Activated T-cell treated with anti-CD3 and anti-CD28 coated beads, Interleukin-2, amount 50 U/mL, for 4 hours (primary cell): ENCODE measurements around the gene ZNRF3. TPM values are rescaled to one million over a fixed set of nuclear protein-coding genes. Genes with fewer than 3 reads are reported as not detected.

Experiments used
- ATAC-seq, 2 donors: fragments of 200-7000 bp; cut with Tn5 transposase; one replicate each; pipeline ENCODE4 v1.10.0; 2021
- DNase-seq: peaks from one replicate; pipeline ENCODE4 v3.0.0-alpha.2; 2020
- H3K27me3 Mint-ChIP-seq: one replicate; pipeline ENCODE4 v1.8.0; 2021; ENCODE audit warnings: low read depth, mixed read lengths
- H3K36me3 Mint-ChIP-seq: one replicate; pipeline ENCODE4 v1.8.0; 2022; ENCODE audit warnings: mixed read lengths; ENCODE audit not compliant: insufficient read depth
- H3K4me1 Mint-ChIP-seq: one replicate; pipeline ENCODE4 v1.8.0; 2021; ENCODE audit warnings: low read depth, mixed read lengths
- H3K4me3 Mint-ChIP-seq: one replicate; pipeline ENCODE4 v1.8.0; 2021; ENCODE audit warnings: mild to moderate bottlenecking, moderate library complexity, mixed read lengths
- H3K9me3 Mint-ChIP-seq: one replicate; pipeline ENCODE4 v1.8.0; 2021; ENCODE audit warnings: mixed read lengths
- total RNA-seq, 3 donors: library from RNA; stranded (reverse); gene quantifications; one replicate each; pipeline ENCODE4 v1.2.1, GENCODE V29; 2021

ZNRF3 gene
- total RNA-seq, 3 donors from 2014 or later, result 3.3 to 4.9 (median 3.8) TPM

- H3K4me1 Mint-ChIP-seq, result peaks cover 34% of the 10 kb centered on the region
- DNase-seq (no peak), ATAC-seq (no peak)
- H3K9me3 Mint-ChIP-seq, result no peaks in the 10 kb centered on the region
- no peak overlapping the region for H3K4me3 Mint-ChIP-seq
- no peaks in the 10 kb centered on the region for H3K36me3 Mint-ChIP-seq
- peaks cover 37% of the 10 kb centered on the region for H3K27me3 Mint-ChIP-seq
Observed at GRCh38 chr22:29069463-29069862, 186.1 kb downstream of the ZNRF3 start.

GRCh38 chr22:29070490-29070889 is 187.1 kb downstream of the ZNRF3 start:
- Mint-ChIP-seq H3K9me3 (no peaks in the 10 kb centered on the region), H3K4me3 (peak overlapping the region; percentile 65), H3K27me3 (peaks cover 46% of the 10 kb centered on the region)

GRCh38 chr22:29071261-29072045 is 188.1 kb downstream of the ZNRF3 start:
- H3K27me3 Mint-ChIP-seq, result peaks cover 54% of the 10 kb centered on the region

More at GRCh38 chr22:29070490-29070889, 187.1 kb downstream of the ZNRF3 start:
- ATAC-seq (no peak), DNase-seq (no peak)
- Mint-ChIP-seq H3K36me3 (no peaks in the 10 kb centered on the region), H3K4me1 (peaks cover 32% of the 10 kb centered on the region)

GRCh38 chr22:29072193-29072978 is 189.0 kb downstream of the ZNRF3 start:
- DNase-seq (peak; percentile 78), ATAC-seq (peak; percentile 95 to 97)
- peaks cover 2% of the 10 kb centered on the region for H3K36me3 Mint-ChIP-seq
- H3K9me3 Mint-ChIP-seq, result no peaks in the 10 kb centered on the region
- H3K4me3 Mint-ChIP-seq, result peak overlapping the region; percentile 69
- peaks cover 22% of the 10 kb centered on the region for H3K4me1 Mint-ChIP-seq
- peaks cover 55% of the 10 kb centered on the region for H3K27me3 Mint-ChIP-seq

More at GRCh38 chr22:29071261-29072045, 188.1 kb downstream of the ZNRF3 start:
- Mint-ChIP-seq H3K4me3 (peak overlapping the region; percentile 69), H3K36me3 (peaks cover 2% of the 10 kb centered on the region), H3K4me1 (peaks cover 25% of the 10 kb centered on the region), H3K9me3 (no peaks in the 10 kb centered on the region)
- peak; percentile 24 to 49 for ATAC-seq
- DNase-seq, result no peak

GRCh38 chr22:29072979-29073617 is 189.7 kb downstream of the ZNRF3 start, which contains the start of gene KREMEN1:
Gene KREMEN1, plus strand, starts transcription at chr22:29073035. Its CDS starts 96 bp downstream, at chr22:29073131.
- ATAC-seq, result peak in 1 of 2 donors; percentile 7
- peaks cover 2% of the 10 kb centered on the region for H3K36me3 Mint-ChIP-seq
- no peaks in the 10 kb centered on the region for H3K9me3 Mint-ChIP-seq
- peaks cover 59% of the 10 kb centered on the region for H3K27me3 Mint-ChIP-seq
- no peak for DNase-seq
- peak within 1 kb of the TSS; percentile 69 for H3K4me3 Mint-ChIP-seq
- H3K4me1 Mint-ChIP-seq, result peaks cover 22% of the 10 kb centered on the region

GRCh38 chr22:29073618-29074275 is 190.4 kb downstream of the ZNRF3 start:
- ATAC-seq (no peak), DNase-seq (peak; percentile 20)
- peaks cover 61% of the 10 kb centered on the region for H3K27me3 Mint-ChIP-seq
- H3K9me3 Mint-ChIP-seq, result no peaks in the 10 kb centered on the region
- peak overlapping the region; percentile 46 for H3K4me3 Mint-ChIP-seq
- peaks cover 2% of the 10 kb centered on the region for H3K36me3 Mint-ChIP-seq
- H3K4me1 Mint-ChIP-seq, result peaks cover 22% of the 10 kb centered on the region

- Mint-ChIP-seq H3K4me1 (peaks cover 22% of the 10 kb centered on the region), H3K27me3 (peaks cover 60% of the 10 kb centered on the region), H3K9me3 (no peaks in the 10 kb centered on the region), H3K4me3 (peak overlapping the region; percentile 46), H3K36me3 (peaks cover 2% of the 10 kb centered on the region)
- DNase-seq (no peak), ATAC-seq (no peak)
Observed at GRCh38 chr22:29074276-29074772, 191.0 kb downstream of the ZNRF3 start.

- ATAC-seq (no peak), DNase-seq (no peak)
- peaks cover 2% of the 10 kb centered on the region for H3K36me3 Mint-ChIP-seq
- no peaks in the 10 kb centered on the region for H3K9me3 Mint-ChIP-seq
- H3K4me3 Mint-ChIP-seq, result no peak overlapping the region
- peaks cover 42% of the 10 kb centered on the region for H3K27me3 Mint-ChIP-seq
- peaks cover 7% of the 10 kb centered on the region for H3K4me1 Mint-ChIP-seq
Observed at GRCh38 chr22:29078036-29078868, 194.9 kb downstream of the ZNRF3 start.

GRCh38 chr22:29078869-29079207 is 195.5 kb downstream of the ZNRF3 start:
- ATAC-seq, result no peak

GRCh38 chr22:29079218-29079901 is 196.0 kb downstream of the ZNRF3 start:
- DNase-seq (no peak), ATAC-seq (no peak)
- H3K27me3 Mint-ChIP-seq, result peaks cover 35% of the 10 kb centered on the region
- no peaks in the 10 kb centered on the region for H3K9me3 Mint-ChIP-seq
- H3K4me3 Mint-ChIP-seq, result no peak overlapping the region
- H3K4me1 Mint-ChIP-seq, result peaks cover under 1% of the 10 kb centered on the region
- H3K36me3 Mint-ChIP-seq, result peaks cover 2% of the 10 kb centered on the region

More at GRCh38 chr22:29078869-29079207, 195.5 kb downstream of the ZNRF3 start:
- H3K36me3 Mint-ChIP-seq, result peaks cover 2% of the 10 kb centered on the region
- no peaks in the 10 kb centered on the region for H3K9me3 Mint-ChIP-seq
- no peak overlapping the region for H3K4me3 Mint-ChIP-seq
- H3K4me1 Mint-ChIP-seq, result peaks cover 6% of the 10 kb centered on the region
- DNase-seq, result no peak
- H3K27me3 Mint-ChIP-seq, result peaks cover 41% of the 10 kb centered on the region

- DNase-seq (no peak), ATAC-seq (no peak)
- Mint-ChIP-seq H3K9me3 (no peaks in the 10 kb centered on the region), H3K4me1 (no peaks in the 10 kb centered on the region), H3K27me3 (peaks cover 28% of the 10 kb centered on the region), H3K4me3 (no peak overlapping the region), H3K36me3 (peaks cover 2% of the 10 kb centered on the region)
Observed at GRCh38 chr22:29080106-29080975, 197.0 kb downstream of the ZNRF3 start.
